AG10803 (cell line): ENCODE measurements around the gene ONECUT1.

ENCODE experiments used
- DNase-seq: peaks from one replicate; pipeline ENCODE4 v3.0.0; 2010; ENCODE audit warnings: low read depth
- H3K4me3 ChIP-seq: 2 replicates; pipeline ENCODE4 v1.5.1; 2011; ENCODE audit warnings: mild to moderate bottlenecking, low read length, control low read depth
- TF ChIP-seq, protein P1 (sequence below): conservative IDR thresholded peaks from 2 replicates; pipeline ENCODE4 v1.5.1; 2011; ENCODE audit warnings: mild to moderate bottlenecking, low read length, control low read depth, inconsistent platforms

The ONECUT1 gene

DNA sequence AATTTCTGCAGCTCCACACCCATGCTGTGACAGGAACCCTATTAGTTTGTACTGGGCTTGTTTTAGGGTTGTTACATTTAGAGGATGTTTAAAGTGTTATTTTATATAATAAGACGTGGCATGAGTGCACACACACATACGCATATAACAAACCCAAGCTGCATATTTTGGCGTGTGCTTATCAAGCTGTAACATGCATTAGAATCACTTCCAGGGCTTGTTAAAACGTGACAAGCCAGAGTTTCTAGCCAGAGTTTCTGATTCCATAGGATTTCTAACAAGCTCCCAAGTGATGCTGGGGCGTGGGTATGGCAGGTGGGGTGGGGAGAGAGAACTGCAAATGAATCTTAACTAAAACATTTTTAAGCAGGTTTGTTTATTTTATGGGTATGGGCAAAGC, 17.4 kb downstream of the ONECUT1 start:
- TF ChIP-seq, protein P1, sequence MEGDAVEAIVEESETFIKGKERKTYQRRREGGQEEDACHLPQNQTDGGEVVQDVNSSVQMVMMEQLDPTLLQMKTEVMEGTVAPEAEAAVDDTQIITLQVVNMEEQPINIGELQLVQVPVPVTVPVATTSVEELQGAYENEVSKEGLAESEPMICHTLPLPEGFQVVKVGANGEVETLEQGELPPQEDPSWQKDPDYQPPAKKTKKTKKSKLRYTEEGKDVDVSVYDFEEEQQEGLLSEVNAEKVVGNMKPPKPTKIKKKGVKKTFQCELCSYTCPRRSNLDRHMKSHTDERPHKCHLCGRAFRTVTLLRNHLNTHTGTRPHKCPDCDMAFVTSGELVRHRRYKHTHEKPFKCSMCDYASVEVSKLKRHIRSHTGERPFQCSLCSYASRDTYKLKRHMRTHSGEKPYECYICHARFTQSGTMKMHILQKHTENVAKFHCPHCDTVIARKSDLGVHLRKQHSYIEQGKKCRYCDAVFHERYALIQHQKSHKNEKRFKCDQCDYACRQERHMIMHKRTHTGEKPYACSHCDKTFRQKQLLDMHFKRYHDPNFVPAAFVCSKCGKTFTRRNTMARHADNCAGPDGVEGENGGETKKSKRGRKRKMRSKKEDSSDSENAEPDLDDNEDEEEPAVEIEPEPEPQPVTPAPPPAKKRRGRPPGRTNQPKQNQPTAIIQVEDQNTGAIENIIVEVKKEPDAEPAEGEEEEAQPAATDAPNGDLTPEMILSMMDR = no peak
- no peak for DNase-seq

DNA sequence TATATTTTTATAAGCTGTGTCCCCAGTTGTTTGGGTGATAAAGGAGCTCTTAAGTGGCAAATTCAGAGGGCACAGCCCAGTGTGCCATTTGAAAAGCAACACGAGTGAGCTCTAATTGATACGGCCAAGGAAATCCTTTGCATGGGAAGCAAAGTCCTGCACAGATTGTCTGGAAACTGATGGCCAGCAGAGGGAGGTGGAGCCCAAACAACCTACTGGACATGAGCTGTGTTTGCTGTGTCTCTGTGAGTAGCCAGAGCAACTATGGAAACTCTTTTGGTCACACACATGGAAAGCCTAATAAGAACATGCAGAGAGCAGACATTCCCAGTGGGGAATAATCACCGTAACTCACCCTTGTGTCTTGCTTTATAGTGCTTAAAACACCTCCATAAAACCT, 24.4 kb downstream of the ONECUT1 start:
- TF ChIP-seq, protein P1 = peak; percentile 32; the same call in 1 of the 2 replicates
- peak; percentile 3 for DNase-seq
- no peak overlapping the region for H3K4me3 ChIP-seq

More for the DNA sequence above, 17.4 kb downstream of the ONECUT1 start:
- H3K4me3 ChIP-seq = no peak overlapping the region

DNA sequence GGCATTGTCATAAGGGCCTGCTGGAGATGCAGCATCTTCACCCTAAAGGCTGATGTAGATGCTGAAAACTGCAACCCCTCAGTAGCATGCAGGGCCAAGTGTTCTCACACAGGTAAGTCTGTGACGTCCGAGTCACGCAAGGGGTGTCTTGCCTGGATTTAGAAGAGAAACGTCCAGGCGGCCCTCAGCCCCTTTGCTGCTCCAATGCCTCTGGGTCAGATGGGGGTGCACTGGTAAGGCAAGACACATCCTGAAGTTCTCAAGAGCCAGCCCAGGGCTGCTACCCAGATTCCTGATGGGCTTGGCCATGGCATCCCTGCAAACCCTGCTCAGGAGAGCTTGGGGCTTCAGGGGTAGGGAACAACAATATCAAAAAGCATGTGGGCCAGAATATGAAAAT, 25.4 kb downstream of the ONECUT1 start:
- no peak for DNase-seq
- H3K4me3 ChIP-seq = no peak overlapping the region

DNA sequence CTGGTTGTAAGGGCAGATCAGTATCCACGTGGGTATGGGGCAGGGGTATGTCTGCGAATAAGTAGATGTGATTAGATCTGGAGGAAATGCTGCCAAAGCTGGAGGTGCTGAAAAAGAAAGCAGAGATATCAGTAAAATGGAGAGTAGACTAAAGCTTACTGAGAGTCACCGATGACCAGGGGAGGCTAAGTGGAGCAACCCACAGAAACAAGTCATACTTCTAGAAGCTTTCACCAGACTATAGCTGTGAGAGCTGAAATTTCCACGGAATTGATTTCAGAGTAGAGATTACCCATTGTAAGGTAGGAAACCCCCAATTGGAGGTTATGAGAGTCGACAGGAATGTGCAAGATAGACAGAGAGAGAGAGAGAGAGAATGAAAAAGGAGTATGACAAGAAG, 27.5 kb downstream of the ONECUT1 start:
- no peak for DNase-seq
- TF ChIP-seq, protein P1 = no peak
- no peak overlapping the region for H3K4me3 ChIP-seq

More for the DNA sequence above, 25.4 kb downstream of the ONECUT1 start:
- TF ChIP-seq, protein P1 = no peak

DNA sequence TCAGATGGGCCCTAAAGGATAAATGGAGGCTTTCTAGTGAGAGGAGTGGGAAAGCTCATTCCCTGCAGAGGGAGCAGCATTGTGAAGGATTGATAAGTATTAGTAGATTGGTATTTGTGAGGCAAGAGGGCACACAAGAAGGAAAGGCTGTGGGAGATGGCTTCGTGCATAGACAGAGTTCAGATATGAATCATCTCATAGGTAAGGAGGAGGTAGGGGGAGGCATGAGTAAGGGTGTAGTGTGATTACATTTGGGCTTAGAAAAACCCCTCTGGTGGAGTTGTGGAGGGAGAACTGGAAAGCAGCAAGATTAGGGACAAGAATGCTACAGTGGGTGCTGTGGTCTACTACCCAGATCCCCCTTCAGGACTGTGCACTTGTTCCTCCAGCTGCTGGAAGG, 29.6 kb downstream of the ONECUT1 start:
- DNase-seq = no peak
- TF ChIP-seq, protein P1 = no peak

DNA sequence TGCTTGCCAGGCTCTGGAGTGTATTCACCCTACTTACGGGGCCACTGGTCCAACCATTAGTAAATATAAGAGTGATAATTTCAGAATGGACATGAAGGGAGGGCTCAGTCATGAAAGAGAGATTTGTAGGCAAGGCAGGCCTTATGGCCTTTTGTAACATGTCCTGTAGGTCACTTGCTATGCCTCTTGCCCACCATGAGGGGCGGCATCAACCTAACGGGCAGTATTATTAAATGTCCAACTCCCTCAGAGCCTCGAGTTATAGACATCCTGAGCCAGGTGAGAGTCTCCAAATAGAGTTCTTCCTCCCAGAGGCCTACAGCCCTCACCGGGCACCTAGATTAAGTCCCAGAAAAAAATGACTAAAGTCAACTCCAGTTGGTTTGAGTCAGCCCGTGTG, 30.2 kb downstream of the ONECUT1 start:
- TF ChIP-seq, protein P1 = no peak
- no peak for DNase-seq
- H3K4me3 ChIP-seq = no peak overlapping the region

More for the DNA sequence above, 29.6 kb downstream of the ONECUT1 start:
- H3K4me3 ChIP-seq = no peak overlapping the region

DNA sequence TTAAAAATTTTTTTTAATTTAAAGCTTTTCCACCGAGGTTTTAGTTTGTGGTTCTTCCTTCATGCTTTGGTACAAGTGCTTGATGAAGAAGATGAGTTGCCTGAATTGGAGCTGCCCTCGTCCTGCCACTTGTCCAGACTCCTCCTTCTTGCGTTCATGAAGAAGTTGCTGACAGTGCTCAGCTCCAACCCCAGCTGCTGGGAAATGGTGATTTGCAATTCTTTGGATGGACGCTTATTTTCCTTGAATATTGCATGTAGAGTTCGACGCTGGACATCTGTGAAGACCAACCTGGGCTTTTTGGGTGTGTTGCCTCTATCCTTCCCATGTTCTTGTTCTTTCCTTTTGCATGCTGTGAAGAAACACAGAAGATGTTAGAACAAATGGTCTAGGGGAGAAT, 32.6 kb downstream of the ONECUT1 start:
- H3K4me3 ChIP-seq = no peak overlapping the region
- no peak for DNase-seq
- TF ChIP-seq, protein P1 = no peak
